NAMALWA (cell line): Measurements from ENCODE around the gene TRIOBP.
A peak's percentile ranks its signal among the peaks of the same experiment; 100 is the strongest.

Experiments used
- DNase-seq: peaks from one replicate; pipeline ENCODE4 v3.0.0-alpha.2; 2015; ENCODE audit warnings: low spot score

The TRIOBP gene

DNA sequence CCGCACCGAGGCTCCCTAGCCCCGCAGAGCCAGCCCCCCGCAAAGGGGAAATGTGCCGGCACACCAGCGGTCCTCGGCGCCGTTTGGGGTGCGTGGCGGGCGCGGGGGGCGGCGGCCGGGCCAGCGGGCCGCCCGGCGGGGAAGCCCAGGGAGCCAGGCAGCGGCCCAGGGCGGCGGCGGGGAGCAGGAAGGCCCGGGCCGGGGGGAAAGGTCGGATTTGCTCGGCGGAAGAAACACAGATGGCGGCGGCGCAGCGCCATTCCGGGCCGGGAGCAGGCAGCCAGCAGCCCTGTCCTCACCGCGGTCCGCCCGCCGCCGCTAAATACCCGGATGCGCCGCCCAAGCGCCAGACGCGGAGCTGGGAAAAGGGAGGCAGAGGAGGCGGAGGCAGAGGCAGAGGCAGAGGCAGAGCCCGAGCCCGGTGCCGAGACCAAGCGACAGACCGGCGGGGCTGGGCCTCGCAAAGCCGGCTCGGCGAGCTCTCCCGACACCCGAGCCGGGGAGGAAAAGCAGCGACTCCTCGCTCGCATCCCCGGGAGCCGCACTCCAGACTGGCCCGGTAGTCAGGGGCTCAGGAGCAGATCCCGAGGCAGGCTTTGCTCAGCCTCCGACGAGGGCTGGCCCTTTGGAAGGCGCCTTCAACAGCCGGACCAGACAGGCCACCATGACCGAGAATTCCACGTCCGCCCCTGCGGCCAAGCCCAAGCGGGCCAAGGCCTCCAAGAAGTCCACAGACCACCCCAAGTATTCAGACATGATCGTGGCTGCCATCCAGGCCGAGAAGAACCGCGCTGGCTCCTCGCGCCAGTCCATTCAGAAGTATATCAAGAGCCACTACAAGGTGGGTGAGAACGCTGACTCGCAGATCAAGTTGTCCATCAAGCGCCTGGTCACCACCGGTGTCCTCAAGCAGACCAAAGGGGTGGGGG lies 108.3 kb downstream of the TRIOBP start:
- no peak for DNase-seq

DNA sequence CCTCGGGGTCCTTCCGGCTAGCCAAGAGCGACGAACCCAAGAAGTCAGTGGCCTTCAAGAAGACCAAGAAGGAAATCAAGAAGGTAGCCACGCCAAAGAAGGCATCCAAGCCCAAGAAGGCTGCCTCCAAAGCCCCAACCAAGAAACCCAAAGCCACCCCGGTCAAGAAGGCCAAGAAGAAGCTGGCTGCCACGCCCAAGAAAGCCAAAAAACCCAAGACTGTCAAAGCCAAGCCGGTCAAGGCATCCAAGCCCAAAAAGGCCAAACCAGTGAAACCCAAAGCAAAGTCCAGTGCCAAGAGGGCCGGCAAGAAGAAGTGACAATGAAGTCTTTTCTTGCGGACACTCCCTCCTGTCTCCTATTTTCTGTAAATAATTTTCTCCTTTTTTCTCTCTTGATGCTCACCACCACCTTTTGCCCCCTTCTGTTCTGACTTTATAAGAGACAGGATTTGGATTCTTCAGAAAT lies 109.0 kb downstream of the TRIOBP start:
- no peak for DNase-seq

DNA sequence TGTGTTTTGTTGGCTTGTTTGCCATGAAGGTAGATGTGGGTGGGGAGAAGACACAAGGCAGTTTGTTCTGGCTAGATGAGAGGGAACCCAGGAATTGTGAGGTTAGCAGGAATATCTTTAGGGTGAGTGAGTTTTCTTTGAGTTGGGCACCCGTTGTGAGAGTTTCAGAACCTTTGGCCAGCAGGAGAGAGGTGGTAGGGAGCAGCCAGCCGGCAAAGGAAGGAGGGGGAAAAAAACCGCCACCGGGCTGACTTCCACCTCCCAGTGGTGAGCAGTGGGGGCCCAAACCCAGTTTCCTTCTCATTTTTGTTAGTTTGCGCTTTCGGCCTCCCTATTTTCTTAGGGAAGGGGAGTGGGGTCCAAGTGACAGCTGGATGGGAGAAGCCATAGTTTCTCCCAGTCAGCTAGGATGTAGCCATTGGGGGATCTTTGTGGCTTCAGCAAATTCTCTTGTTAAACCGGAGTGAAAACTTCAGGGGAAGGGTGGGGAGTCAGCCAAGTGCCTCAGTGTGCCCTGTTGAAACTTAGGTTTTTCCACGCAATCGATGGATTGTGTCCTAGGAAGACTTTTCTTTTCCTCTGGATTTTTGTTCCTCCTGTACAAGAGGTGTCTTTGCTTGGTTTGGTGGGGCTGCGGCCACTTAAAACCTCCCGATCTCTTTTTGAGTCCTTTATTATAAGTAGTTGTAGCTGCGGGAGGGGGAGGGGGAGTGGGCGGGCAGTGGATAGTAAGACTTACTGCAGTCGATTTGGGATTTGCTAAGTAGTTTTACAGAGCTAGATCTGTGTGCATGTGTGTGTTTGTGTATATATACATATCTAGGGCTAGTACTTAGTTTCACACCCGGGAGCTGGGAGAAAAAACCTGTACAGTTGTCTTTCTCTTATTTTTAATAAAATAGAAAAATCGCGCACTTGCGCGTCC lies 109.8 kb downstream of the TRIOBP start:
- peak; percentile 34 for DNase-seq

DNA sequence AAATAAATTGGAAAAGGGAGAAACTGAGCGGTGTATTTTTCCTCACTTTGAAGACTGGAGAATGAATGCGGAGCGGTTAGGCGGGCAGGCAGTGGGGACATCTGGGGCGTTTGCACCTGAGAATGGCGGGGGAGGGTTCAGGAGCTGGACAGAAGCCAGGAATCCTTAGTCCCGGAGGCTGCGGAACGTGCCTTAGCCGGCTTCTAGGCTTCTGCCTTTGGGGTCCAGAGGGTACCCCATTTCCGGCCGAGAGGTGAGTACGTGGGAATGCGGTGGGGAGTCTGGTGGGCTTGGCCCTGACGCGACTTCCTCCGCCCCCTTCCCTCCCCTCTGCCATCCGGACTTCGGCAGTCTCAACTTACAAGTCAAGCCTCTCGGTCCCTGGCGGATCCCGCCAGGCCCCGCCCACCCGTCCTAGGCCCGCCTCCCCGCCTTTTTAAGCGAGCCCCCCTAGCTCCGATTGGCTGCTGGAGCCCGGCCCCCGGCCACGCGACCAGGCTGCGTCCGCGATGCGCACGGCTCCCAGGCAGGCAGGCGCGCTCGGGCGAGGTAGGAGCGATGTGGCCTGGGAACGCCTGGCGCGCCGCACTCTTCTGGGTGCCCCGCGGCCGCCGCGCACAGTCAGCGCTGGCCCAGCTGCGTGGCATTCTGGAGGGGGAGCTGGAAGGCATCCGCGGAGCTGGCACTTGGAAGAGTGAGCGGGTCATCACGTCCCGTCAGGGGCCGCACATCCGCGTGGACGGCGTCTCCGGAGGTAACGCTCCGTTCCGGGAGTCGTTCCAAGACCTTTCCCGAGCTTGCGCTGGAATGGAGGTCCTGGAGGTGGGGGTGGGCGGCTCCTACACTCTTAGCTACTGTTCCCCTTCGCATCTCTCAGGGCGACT lies 110.8 kb downstream of the TRIOBP start, which contains the start of gene GCAT:
Gene GCAT, plus strand, starts transcription at position 525 of the 884 bp plus-strand sequence. Its CDS starts 34 bp downstream, at position 559.
- DNase-seq, result peak; percentile 94

DNA sequence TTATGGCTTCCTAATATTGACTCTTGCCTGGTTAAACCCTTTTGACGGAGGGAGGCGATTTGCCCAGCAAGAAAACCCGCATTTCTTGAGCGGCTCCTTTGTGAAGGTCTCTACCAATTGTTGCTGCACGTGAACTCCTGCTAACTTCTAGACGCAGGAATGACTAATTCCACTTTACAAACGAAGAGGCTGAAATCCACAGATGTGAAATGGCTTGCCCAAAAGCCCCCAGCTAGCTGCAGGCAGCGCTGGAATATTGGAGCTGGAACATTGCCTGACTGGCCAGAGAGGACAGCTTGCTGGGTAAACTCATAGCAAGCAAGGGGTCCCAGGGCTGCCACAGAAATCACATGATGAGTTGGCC lies 111.4 kb downstream of the TRIOBP start:
- DNase-seq, result peak; percentile 23

DNA sequence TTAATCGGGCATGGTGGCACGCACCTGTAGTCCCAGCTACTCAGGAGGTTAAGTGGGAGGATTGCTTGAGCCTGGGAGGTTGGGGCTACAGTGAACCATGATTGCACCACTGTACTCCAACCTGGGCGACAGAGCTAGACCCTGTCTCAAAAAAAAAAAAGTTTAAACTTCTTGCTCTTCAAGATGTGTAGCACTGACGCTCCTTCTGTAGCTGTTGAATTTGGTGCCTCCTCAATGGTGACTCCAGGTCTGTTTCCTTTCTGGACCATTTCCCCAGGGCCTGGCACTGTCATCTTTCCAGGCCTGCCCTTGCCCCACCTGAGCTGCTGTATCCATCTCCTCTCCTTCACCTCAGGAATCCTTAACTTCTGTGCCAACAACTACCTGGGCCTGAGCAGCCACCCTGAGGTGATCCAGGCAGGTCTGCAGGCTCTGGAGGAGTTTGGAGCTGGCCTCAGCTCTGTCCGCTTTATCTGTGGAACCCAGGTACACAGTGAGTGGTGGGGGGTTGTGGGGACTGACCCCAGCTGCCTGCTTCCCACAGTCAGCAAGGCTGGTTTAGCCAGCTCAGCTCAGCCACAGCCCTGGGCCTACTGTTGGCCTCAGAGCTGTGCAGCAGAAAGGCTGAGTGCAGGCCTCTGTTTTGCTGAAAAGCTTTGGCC lies 113.0 kb downstream of the TRIOBP start:
- DNase-seq, result no peak

DNA sequence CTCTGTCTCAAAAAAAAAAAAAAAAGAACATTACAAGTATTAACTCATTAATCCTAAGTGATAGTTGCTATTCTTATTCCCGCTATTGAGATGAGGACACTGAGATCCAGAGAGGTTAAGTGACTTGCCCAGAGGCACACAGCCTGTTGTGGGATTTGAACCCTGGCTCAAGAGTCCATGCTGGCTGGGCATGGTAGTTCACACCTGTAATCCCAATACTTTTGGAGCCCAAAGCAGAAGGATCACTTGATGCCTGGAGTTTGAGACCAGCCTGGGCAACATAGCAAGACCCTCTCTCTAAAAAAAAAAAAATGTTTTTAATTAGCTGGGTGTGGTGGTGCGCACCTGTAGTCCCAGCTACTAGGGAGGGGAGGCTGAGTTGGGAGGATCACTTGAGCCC lies 115.0 kb downstream of the TRIOBP start:
- DNase-seq, result no peak

DNA sequence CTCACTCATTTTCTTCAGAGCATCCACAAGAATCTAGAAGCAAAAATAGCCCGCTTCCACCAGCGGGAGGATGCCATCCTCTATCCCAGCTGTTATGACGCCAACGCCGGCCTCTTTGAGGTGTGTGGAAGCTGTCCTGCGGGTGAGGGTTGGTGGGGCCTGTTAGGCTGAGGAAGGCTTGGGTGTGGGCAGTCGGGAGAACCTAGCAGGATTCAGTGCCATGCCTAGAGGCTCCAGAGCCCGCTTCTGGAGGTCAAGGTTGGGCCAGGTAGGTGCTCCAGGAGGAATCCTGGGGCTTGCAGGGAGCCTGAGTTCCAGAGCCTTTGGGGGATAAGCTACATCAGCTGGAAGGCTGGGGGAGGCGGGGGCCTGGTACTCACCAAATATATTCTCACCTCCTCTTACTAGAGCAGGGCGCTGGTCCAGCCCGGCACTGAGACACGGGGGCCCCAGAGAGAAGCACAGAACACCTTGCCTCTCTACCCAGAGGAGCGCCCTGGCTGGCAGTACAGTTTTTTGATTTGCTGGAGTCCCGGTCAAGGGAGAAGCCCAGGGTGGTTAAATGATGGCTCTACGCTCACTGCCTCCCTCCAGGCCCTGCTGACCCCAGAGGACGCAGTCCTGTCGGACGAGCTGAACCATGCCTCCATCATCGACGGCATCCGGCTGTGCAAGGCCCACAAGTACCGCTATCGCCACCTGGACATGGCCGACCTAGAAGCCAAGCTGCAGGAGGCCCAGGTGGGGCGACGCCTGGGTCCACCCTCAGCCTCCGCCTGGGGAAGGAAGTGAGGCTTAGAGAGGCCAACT lies 116.2 kb downstream of the TRIOBP start:
- no peak for DNase-seq

DNA sequence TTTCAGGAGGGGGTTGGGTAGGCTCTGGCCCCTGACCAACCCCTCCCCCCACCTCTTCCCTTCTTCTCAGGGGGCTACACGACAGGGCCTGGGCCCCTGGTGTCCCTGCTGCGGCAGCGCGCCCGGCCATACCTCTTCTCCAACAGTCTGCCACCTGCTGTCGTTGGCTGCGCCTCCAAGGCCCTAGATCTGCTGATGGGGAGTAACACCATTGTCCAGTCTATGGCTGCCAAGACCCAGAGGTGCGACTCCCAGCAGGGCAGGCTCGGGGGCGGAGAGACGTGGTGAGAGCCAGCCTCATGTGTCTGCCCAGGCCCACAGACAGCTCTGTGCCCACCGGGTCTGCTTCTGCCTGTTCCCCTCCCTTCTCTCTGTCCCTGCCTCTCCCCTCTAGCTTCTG lies 118.7 kb downstream of the TRIOBP start:
- no peak for DNase-seq

DNA sequence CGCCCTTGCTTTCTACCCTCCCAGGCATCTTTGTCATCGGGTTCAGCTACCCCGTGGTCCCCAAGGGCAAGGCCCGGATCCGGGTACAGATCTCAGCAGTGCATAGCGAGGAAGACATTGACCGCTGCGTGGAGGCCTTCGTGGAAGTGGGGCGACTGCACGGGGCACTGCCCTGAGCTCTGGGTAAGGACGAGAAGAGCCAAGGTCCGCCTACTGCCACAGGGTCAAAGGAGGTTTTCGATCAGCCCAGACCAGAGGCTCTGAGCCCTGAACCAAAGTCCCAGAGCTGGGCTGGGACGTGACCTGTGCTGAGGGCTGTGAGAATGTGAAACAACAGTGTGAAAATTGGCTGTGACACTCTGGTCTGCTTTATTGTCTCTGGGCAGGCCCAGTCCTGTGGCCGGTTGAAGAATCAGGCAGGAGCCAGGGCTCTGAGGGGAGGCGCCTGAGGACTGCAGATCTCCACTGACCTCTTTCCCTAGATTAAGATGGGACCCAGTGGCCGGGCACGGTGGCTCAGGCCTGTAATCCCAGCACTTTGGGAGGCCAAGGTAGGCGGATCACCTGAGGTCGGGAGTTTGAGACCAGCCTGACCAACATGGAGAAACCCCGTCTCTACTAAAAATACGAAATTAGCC lies 119.8 kb downstream of the TRIOBP start:
- no peak for DNase-seq

DNA sequence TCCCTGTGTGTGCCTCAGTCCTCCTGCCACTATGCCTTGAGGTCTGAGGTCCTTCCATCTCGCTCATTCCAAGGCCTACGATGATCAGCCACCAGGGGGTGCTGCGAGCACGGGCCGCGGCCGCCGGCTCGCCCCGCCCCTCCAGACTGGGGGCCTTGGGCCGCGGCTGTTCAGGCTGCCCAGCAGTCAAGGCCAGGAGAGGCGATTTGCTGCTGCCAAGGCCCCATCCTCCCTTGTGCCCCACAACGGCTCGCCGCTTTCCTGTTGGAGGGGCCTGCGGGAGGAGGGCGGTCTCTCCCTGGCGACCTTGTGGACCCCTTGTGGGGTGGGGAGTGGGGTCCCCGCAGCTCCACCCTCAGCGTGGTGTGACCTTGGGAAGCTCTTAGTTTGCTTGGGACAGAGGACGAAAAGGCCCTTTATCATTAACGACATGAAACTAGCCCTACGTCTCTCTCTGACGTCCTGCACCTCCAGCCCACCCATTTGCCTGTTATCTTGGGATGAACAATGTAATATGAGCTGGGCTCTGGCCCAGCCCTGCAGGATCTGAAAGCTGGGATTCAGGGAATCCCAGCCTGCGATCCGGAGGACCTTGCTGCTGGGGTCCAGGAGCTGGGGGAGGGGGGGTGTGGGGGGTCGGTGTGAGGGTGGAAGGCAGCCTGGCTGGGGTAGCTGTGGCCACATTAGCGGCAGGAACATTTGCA lies 121.0 kb downstream of the TRIOBP start:
- peak; percentile 81 for DNase-seq

DNA sequence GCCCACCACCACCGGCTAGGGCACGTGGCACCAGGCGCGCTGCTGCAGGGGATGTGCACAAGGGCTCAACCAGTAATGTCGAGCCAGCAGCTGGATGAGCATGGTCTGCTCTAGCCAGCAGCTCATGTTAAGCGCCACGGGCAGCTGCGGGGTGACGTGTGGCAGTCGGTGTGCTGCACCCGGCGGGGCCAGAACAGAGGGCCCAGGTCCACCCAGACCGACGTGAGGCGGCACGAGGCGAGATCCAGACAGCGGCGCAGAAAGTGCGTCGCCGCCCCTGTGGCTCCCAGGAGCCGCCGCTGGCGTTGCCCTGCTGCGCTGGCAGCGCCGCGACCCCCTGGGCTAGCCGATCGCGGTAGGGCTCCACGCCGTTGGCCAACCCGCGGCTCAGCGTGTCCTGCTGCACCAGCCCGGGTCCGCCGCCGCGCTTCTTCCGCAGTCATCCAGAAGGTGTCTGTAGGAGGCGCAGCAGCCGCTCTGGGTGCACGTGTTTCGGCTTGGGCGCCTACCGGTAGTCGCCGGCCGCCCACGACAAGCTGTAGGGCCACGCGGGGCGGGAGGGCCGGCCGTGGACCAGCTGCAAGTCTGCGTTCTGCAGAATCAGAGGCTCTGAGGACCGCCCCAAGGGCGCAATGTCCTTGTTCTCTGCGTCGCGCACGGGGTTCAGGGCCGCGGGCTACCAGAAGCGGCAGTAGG lies 121.7 kb downstream of the TRIOBP start:
- DNase-seq, result no peak

DNA sequence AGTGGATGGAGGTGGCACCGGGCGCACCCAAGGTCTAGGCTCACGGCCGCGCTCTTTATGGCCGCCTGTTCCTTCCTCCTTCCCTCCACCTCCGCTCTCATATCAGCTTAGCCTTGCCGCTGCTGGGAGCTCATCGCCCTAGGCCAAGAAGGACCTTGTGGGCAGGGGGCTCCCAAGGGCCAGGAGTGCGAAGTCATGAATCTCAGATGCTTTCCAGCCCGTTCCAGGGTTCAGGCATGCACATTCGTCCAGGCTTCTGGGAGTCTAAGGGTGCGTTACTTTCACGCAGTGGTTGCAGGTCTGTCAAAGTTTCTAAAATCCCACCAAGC lies 122.2 kb downstream of the TRIOBP start:
- DNase-seq, result no peak

DNA sequence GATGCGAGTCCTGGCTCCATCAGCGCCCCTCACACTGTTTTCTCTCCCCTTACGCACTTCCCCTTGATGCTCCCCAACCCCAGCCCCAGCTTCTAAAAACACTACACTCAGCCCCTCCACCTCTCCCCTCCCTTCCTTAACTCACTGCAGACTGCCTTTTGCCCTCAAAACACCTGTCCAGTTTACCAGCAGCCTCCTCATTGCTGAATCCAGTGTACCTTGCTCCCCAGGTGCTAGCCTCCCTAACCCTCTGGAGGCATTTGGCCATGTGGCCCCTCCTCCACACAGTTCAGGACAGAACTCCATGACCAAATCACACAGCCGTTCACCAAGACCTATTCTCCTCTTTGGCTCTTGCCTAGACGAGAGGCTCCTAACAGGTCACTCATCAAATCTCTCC lies 123.5 kb downstream of the TRIOBP start:
- no peak for DNase-seq

DNA sequence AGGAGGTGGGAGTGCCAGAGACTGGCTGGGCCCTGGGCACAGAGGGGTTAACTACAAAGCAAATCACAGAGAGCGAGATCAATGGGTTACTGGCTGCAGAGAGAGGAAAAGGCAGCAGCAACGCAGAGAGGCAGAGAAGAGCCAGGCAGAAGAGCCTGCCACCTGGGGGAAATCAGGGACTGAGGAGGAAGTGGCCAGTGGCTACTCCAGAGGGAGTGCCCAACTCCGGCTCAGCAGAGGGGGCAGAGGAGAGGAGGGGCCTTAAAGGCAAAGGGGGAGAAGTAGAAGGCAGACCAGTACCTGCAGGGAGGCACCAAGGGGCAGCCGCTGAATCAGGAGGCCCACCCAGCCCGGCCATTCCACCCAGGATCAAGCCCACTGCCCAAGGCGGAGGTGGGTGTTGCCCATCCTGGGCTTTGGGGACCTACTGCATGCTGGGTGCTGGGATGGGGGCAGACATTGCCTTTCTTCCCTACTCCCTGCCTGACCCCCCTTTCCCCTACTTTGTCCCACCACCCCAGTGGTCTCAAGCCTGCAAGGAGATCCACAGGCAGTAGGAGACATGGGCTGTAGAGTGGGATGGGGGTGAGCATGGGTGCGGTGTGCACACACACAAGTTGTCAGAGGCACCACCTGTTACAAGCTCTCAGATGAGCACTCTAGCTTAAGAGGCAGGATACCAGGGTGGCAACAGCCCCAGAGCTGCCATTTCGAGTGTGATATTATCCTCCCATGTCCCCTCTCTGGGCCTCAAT lies 125.4 kb downstream of the TRIOBP start:
- DNase-seq, result no peak

DNA sequence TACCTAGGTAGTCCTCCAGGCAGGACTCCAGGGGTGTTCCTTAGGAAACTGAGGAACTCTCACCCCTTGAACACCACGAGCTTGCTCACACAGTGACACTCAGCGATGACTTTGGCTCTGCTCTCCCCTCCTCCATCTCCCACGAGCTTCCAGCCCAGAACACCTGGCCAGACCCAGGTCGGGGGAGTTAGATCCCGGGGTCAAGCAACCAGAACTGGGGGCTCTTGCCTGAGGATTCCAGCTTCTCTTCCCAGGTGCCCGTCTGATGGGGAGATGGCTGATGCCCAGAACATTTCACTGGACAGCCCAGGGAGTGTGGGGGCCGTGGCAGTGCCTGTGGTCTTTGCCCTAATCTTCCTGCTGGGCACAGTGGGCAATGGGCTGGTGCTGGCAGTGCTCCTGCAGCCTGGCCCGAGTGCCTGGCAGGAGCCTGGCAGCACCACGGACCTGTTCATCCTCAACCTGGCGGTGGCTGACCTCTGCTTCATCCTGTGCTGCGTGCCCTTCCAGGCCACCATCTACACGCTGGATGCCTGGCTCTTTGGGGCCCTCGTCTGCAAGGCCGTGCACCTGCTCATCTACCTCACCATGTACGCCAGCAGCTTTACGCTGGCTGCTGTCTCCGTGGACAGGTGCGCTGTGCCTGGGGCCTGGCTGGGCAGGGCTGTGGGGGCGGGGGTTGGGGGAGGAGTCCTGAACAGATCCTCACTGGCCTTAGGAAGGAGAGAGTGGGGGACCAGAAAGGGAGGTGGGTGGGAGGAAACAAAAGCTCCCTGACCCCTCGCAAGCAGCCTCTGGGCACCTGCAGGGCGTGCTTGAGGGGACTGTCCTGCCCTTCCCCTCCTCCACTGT lies 126.5 kb downstream of the TRIOBP start, which contains the start of gene GALR3:
Gene GALR3, plus strand, starts transcription at position 249 of the 852 bp plus-strand sequence. Its CDS starts 25 bp downstream, at position 274.
- no peak for DNase-seq
